ENCODE results near the gene INSIG1. TPM values are rescaled to one million over a fixed set of nuclear protein-coding genes. Genes with fewer than 3 reads are reported as not detected.

The INSIG1 gene
- total and polyA plus RNA-seq, 9 donors = 15.7 to 25.1 (median 24.0) TPM

DNA sequence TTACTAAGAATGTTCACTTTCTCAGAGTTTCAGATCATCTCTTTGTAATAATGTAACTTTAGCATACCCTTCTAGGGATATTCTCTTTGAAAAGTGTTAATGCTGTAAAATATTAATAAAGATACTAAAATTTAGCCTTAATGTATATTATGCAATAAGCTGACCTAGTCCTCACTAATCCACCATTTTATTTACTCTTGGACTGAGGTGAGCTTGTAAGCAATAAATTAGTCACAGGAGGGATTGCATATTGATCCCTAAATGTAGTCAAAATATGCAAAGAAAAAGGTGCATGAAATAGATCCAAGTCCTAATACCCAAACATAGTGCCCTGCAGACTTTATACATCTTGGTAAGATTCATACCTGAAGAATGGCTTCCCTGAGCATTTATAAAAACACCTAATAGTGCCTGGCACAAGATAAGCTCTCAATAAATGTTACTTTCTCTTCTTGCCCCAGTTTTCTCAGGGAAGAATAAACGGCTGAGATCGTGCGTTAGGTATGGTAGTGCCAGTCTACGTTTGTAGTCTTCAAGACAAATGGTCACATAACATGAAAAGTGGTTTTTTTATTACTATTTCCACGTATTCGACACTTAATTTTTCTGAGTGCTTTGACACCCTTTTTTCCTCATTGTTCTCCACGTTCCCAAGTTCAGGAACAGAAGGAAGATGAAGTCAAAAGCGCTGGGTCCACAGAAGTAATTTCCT lies 14.3 kb downstream of the INSIG1 start:
- H3K9me3 ChIP-seq (replicated peaks; ENCODE audit: control insufficient read depth, low read depth, low read length) = no peaks in the 10 kb centered on the region
- H3K4me1 ChIP-seq (ENCODE audit: control insufficient read depth, insufficient read depth, low read length) = no peaks in the 10 kb centered on the region
- no peaks in the 10 kb centered on the region for H3K27me3 ChIP-seq (ENCODE audit: control insufficient read depth, insufficient read depth, low read length)
- no peak overlapping the region for H3K27ac ChIP-seq (ENCODE audit: low read length)
- H3K36me3 ChIP-seq (ENCODE audit: control insufficient read depth, insufficient read depth, low read length) = peaks cover 24% of the 10 kb centered on the region
- no peak overlapping the region for H3K4me3 ChIP-seq (ENCODE audit: low read length)
- no peak for DNase-seq
- 92% methylated on average over 3 of the region's 8 CpGs for WGBS (ENCODE audit: insufficient coverage)

DNA sequence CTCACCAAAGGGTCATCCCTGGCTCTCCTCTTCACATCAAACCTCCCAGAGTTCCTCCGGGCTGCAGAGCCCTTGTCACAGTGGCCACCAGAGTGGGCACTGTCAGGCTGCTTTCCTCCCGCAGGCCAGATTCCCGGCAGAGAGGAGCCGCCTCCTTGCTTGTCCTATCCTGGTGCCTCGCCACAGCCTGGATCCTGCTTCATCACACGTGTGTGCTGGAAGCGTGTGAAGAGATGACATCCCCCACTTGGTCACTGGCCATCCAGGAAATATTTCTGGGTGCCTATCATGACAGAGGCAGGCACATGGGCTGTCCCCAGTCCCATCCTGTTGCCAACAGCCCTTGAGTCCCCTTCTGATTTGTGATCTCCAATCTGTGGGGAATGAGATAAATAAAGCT lies 15.0 kb downstream of the INSIG1 start:
- Histone ChIP-seq H3K27ac (ENCODE audit: low read length) (no peak overlapping the region), H3K36me3 (ENCODE audit: control insufficient read depth, insufficient read depth, low read length) (peaks cover 18% of the 10 kb centered on the region), H3K9me3 (replicated peaks; ENCODE audit: control insufficient read depth, low read depth, low read length) (no peaks in the 10 kb centered on the region), H3K4me3 (ENCODE audit: low read length) (no peak overlapping the region), H3K27me3 (ENCODE audit: control insufficient read depth, insufficient read depth, low read length) (no peaks in the 10 kb centered on the region), H3K4me1 (ENCODE audit: control insufficient read depth, insufficient read depth, low read length) (no peaks in the 10 kb centered on the region)
- 71% methylated on average over 7 of the region's 7 CpGs for WGBS (ENCODE audit: insufficient coverage)
- no peak for DNase-seq

DNA sequence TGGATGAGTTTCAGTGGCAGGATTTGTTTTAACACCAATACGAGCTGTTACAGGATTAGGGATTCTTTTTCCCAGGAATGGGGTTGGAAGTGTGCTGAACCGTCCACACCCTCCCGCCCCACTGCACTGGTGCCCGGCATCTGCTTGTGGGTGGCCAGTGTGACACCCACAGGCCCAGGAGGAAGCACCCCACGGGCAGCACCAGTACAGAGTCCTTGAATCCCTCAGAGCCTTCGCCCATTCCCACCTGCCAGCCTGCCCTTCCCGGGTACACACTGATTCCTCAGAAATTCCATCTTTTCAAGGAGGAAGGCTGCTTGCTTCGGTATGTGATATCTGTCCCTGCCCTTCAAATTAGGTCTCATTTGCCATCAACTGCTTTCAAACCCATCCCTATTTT lies 15.4 kb downstream of the INSIG1 start:
- peaks cover 18% of the 10 kb centered on the region for H3K36me3 ChIP-seq (ENCODE audit: control insufficient read depth, insufficient read depth, low read length)
- H3K27ac ChIP-seq (ENCODE audit: low read length) = no peak overlapping the region
- no peaks in the 10 kb centered on the region for H3K4me1 ChIP-seq (ENCODE audit: control insufficient read depth, insufficient read depth, low read length)
- H3K9me3 ChIP-seq (replicated peaks; ENCODE audit: control insufficient read depth, low read depth, low read length) = no peaks in the 10 kb centered on the region
- WGBS (ENCODE audit: insufficient coverage) = 74% methylated on average over 7 of the region's 8 CpGs
- H3K27me3 ChIP-seq (ENCODE audit: control insufficient read depth, insufficient read depth, low read length) = no peaks in the 10 kb centered on the region
- DNase-seq = no peak
- H3K4me3 ChIP-seq (ENCODE audit: low read length) = no peak overlapping the region

DNA sequence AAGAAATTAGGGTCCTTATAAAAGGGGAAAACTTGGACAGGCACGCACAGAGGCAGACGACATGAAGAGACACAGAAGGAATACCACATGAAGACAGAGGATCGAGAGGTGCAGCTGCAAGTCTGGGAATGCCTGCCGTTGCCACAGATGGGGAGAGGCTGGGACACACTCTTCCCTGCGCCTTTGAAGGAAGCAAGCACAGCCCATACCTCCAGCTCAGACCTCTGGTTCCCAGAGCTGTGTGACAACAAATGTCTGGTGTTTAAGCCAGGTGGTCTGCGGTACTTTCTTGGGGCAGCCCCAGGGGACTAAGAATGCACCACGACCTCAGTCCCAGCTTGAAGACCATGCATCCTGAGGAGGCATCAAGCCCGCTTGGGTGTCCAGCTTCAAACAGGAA lies 18.3 kb downstream of the INSIG1 start:
- Histone ChIP-seq H3K9me3 (replicated peaks; ENCODE audit: control insufficient read depth, low read depth, low read length) (no peaks in the 10 kb centered on the region), H3K27me3 (ENCODE audit: control insufficient read depth, insufficient read depth, low read length) (no peaks in the 10 kb centered on the region), H3K27ac (ENCODE audit: low read length) (no peak overlapping the region), H3K4me1 (ENCODE audit: control insufficient read depth, insufficient read depth, low read length) (no peaks in the 10 kb centered on the region), H3K36me3 (ENCODE audit: control insufficient read depth, insufficient read depth, low read length) (no peaks in the 10 kb centered on the region), H3K4me3 (ENCODE audit: low read length) (no peak overlapping the region)
- 58% methylated on average over 8 of the region's 8 CpGs for WGBS (ENCODE audit: insufficient coverage)
- DNase-seq = no peak

DNA sequence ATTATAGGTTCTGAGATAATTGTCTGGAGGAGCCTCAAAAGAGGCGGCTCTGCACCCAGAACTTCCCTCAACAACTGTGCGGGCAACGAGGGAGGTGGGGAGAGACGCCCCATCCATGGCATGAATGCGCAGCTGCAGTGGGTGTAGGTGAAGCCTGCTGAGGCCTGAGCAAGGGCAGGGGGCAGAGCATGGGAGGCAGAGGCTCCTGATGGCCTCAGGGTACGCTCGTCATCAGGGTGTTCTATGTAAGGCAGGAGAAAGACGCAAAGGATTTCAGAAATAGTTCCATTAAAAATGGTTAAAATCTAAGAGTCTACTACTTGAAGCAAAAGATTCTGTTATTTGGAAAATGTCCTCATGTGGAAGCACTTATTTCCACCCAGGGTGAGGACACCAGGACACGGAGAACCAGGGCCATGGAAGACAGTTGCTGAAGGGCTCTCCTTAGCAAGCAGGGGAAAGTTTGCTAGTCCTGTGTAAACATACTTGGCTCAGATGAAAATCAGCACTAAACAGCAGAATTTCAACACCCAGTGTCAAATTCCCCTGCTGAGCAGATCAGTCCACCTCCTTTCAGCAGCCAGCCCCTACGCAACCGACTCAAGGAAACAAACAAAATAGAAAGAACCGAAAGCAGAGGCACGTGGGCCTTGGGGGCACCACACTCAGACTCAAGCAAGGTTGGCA lies 18.9 kb downstream of the INSIG1 start:
- WGBS (ENCODE audit: insufficient coverage) = 52% methylated on average over 7 of the region's 13 CpGs
- Histone ChIP-seq H3K9me3 (replicated peaks; ENCODE audit: control insufficient read depth, low read depth, low read length) (no peaks in the 10 kb centered on the region), H3K27me3 (ENCODE audit: control insufficient read depth, insufficient read depth, low read length) (no peaks in the 10 kb centered on the region), H3K4me1 (ENCODE audit: control insufficient read depth, insufficient read depth, low read length) (no peaks in the 10 kb centered on the region), H3K36me3 (ENCODE audit: control insufficient read depth, insufficient read depth, low read length) (no peaks in the 10 kb centered on the region), H3K4me3 (ENCODE audit: low read length) (no peak overlapping the region), H3K27ac (ENCODE audit: low read length) (no peak overlapping the region)
- no peak for DNase-seq

DNA sequence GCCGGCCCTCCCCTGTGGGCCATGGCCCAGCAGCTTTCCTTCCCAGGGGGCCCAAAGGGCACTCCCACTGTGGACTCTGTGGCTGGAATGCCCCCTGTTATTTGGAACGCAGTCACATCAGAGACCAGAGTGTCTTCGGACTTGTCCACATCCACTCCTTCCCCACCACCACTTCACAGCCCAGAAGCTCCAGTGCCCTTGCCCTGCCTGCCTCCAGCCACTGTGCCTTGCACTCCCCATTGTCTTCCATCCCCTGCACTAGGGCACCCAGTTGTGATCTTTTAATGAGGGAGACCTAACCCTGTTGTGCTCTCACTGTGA lies 19.4 kb downstream of the INSIG1 start:
- Histone ChIP-seq H3K9me3 (replicated peaks; ENCODE audit: control insufficient read depth, low read depth, low read length) (no peaks in the 10 kb centered on the region), H3K27ac (ENCODE audit: low read length) (no peak overlapping the region), H3K4me1 (ENCODE audit: control insufficient read depth, insufficient read depth, low read length) (no peaks in the 10 kb centered on the region), H3K4me3 (ENCODE audit: low read length) (no peak overlapping the region), H3K36me3 (ENCODE audit: control insufficient read depth, insufficient read depth, low read length) (no peaks in the 10 kb centered on the region), H3K27me3 (ENCODE audit: control insufficient read depth, insufficient read depth, low read length) (no peaks in the 10 kb centered on the region)
- no peak for DNase-seq
- WGBS (ENCODE audit: insufficient coverage) = 83% methylated on average over 2 of the region's 3 CpGs

DNA sequence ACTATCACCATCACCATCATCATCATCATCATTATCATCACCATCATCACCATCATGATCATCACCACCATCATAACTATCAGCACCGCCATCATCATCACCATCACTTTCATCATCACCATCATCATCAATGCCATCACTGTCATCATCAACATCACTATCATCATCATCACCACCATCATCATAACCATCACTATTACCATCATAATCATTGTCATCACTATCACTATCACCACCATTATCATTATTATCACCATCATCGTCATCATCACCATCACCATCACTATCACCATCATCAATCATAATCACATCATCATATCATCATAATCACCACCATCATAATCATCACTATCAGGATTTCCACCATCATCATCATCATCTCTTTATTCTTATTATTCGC lies 20.6 kb downstream of the INSIG1 start:
- H3K27ac ChIP-seq (ENCODE audit: low read length) = no peak overlapping the region
- H3K4me1 ChIP-seq (ENCODE audit: control insufficient read depth, insufficient read depth, low read length) = no peaks in the 10 kb centered on the region
- DNase-seq = no peak
- H3K27me3 ChIP-seq (ENCODE audit: control insufficient read depth, insufficient read depth, low read length) = no peaks in the 10 kb centered on the region
- no peaks in the 10 kb centered on the region for H3K9me3 ChIP-seq (replicated peaks; ENCODE audit: control insufficient read depth, low read depth, low read length)
- H3K36me3 ChIP-seq (ENCODE audit: control insufficient read depth, insufficient read depth, low read length) = no peaks in the 10 kb centered on the region
- 90% methylated on average over 2 of the region's 3 CpGs for WGBS (ENCODE audit: insufficient coverage)
- no peak overlapping the region for H3K4me3 ChIP-seq (ENCODE audit: low read length)

DNA sequence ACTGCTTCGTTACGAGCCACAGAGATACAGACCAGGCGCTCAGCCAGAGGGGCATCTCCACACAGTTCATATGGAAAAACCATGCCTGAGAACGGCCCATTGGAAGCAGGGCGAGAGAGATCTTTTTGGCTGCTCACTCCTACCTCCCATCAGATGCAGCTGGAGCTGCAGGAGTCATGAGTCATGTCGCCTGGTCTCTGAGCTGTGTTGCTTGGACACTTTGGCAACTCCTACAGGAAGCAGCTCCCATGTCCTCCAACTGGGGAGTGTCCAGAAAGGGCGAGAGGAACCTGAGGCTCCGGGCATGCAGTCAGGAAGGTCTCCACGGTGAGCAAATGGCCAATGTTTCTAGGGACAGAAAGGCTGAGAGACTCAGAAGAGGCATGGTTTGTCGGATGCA lies 24.9 kb downstream of the INSIG1 start:
- Histone ChIP-seq H3K4me1 (ENCODE audit: control insufficient read depth, insufficient read depth, low read length) (no peaks in the 10 kb centered on the region), H3K27ac (ENCODE audit: low read length) (no peak overlapping the region), H3K27me3 (ENCODE audit: control insufficient read depth, insufficient read depth, low read length) (peaks cover 4% of the 10 kb centered on the region), H3K9me3 (replicated peaks; ENCODE audit: control insufficient read depth, low read depth, low read length) (no peaks in the 10 kb centered on the region), H3K4me3 (ENCODE audit: low read length) (no peak overlapping the region), H3K36me3 (ENCODE audit: control insufficient read depth, insufficient read depth, low read length) (no peaks in the 10 kb centered on the region)
- 33% methylated on average over 6 of the region's 10 CpGs for WGBS (ENCODE audit: insufficient coverage)
- no peak for DNase-seq

DNA sequence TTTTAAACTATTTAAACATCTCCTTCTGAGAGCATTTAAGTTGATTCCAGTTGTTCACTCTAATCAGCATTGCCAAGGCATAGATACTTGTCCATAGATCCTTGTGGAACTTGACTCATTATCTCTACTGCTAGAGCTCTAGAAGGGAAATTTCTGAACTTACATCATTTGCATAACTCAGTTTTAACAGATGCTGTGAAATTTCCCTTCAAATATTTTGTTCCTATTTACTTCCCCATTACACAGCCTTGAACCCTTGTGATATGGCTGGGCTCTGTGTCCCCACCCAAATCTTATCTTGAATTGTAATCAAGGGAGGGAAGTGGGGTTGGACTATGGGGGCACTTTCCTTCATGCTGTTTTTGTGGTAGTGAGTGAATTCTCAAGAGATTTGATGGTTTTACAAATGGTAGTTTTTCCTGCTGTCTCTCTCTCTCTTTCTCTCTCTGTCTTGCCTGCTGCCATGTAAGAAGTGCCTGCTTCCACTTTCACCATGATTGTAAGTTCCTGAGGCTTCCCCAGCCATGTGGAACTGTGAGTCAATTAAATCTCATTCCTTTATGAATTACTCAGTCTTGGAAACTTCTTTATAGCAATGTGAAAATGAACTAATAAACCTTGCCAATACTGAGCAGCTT lies 25.4 kb downstream of the INSIG1 start:
- Histone ChIP-seq H3K27me3 (ENCODE audit: control insufficient read depth, insufficient read depth, low read length) (peaks cover 4% of the 10 kb centered on the region), H3K36me3 (ENCODE audit: control insufficient read depth, insufficient read depth, low read length) (no peaks in the 10 kb centered on the region), H3K27ac (ENCODE audit: low read length) (no peak overlapping the region), H3K9me3 (replicated peaks; ENCODE audit: control insufficient read depth, low read depth, low read length) (no peaks in the 10 kb centered on the region), H3K4me3 (ENCODE audit: low read length) (no peak overlapping the region), H3K4me1 (ENCODE audit: control insufficient read depth, insufficient read depth, low read length) (no peaks in the 10 kb centered on the region)
- DNase-seq = no peak

DNA sequence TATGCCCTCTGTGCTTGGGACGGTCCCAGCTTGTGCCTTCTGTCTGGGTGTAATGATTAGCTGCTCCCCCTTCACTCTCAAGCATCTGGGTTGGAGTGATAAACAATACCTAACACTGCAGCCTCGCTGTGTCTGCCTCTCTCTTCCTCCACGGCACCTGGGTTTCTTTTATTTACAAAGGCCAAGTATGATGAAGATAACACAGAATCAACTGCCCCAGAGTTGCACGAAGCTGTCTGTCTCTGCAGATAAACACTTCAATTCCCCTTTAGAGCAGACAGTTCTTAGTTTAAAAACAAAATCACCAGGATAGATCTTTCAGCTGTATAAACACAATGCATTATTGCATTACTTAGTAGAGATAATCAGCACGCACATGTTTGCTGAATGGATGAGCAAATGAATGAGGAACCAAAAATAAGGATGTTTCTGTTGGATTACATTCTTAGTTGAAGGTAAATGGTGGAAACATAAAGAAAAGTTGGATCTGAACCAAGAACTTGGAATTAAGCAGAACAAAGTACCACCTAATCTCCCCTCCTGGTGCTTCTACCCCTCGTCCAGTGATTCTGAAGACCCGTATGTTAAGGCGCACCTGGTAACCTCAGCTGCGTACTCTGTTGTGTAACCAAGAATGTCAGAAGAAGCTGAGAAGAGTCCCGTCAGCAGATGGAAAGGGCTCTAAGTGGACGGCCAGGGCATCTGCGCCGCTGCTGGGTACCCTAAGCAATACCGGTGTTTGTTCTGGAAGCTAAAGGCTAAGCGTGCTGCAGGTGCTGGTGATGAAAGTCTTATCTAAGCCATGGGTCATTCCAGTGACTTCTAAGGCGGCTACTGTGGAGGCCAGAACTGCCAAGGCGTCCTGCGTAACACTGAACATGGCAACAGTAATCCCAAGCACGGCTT lies 26.6 kb downstream of the INSIG1 start:
- Histone ChIP-seq H3K4me1 (ENCODE audit: control insufficient read depth, insufficient read depth, low read length) (no peaks in the 10 kb centered on the region), H3K4me3 (ENCODE audit: low read length) (no peak overlapping the region), H3K27me3 (ENCODE audit: control insufficient read depth, insufficient read depth, low read length) (peaks cover 4% of the 10 kb centered on the region), H3K27ac (ENCODE audit: low read length) (no peak overlapping the region), H3K9me3 (replicated peaks; ENCODE audit: control insufficient read depth, low read depth, low read length) (no peaks in the 10 kb centered on the region), H3K36me3 (ENCODE audit: control insufficient read depth, insufficient read depth, low read length) (no peaks in the 10 kb centered on the region)
- DNase-seq = no peak
- WGBS (ENCODE audit: insufficient coverage) = 81% methylated on average over 15 of the region's 19 CpGs

Measured in muscle of leg (tissue), 11 donors.